Bronchial epithelial cell (primary cell): ENCODE data around the gene TFEC. TPM values are rescaled to one million over a fixed set of nuclear protein-coding genes. Genes with fewer than 3 reads are reported as not detected.

Experiments
- DNase-seq: peaks from one replicate; pipeline ENCODE4 v3.0.0-alpha.2; 2010; ENCODE audit warnings: low read depth
- FAIRE-seq: peaks from 2 replicates; lab custom pipeline; 2011; peaks lifted over from hg19 to GRCh38; lab: Jason Lieb, UNC
- H3K27me3 ChIP-seq: 2 replicates; pipeline ENCODE4 v1.5.1; 2011; ENCODE audit warnings: low read length; ENCODE audit not compliant: control insufficient read depth, insufficient read depth
- H3K36me3 ChIP-seq: 2 replicates; pipeline ENCODE4 v1.5.1; 2011; ENCODE audit warnings: low read length; ENCODE audit not compliant: control insufficient read depth, insufficient read depth
- H3K4me3 ChIP-seq: 2 replicates; pipeline ENCODE4 v1.5.1; 2011; ENCODE audit warnings: mild to moderate bottlenecking, low read depth, low read length, control low read depth
- total RNA-seq: library from RNA; depleted of rRNA; stranded (reverse); fragments of >200 nt; gene quantifications from 2 replicates; pipeline ENCODE4 v1.2.1, GENCODE V29; 2014
- TF ChIP-seq, protein P1 (sequence below): IDR thresholded peaks from 2 replicates; pipeline ENCODE4 v1.5.1; 2011; ENCODE audit warnings: mild to moderate bottlenecking, moderate library complexity, low read length, control low read depth, inconsistent platforms; ENCODE audit not compliant: insufficient read depth, severe bottlenecking

TFEC gene
- total RNA-seq, 1 donor from 2014 or later: not detected

DNA sequence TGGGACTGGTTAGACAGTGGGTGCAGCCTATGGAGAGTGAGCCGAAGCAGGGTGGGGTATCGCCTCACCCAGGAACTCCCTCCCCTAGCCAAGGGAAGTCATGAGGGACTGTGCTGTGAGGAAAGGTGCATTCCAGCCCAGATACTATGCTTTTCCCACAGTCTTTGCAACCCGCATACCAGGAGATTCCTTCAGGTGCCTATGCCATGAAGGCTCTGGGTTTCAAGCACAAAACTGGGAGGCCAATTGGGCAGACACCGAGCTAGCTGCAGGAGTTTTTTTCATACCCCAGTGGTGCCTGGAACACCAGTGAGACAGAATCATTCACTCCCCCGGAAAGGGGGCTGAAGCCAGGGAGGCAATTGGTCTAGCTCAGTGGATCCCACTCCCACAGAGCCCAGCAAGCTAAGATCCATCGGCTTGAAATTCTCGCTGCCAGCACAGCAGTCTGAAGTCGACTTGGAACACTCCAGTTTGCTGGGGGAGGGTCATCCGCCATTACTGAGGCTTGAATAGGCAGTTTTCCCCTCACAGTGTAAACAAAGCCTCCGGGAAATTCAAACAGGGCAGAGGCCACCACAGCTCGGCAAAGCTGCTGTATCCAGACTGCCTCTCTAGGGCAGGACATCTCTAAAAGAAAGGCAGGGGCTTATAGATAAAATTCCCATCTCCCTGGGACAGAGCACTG lies 141.4 kb downstream of the TFEC start:
- FAIRE-seq (no peak), DNase-seq (no peak)
- no peak overlapping the region for H3K4me3 ChIP-seq
- H3K36me3 ChIP-seq: no peaks in the 10 kb centered on the region
- no peaks in the 10 kb centered on the region for H3K27me3 ChIP-seq
- TF ChIP-seq, protein P1, sequence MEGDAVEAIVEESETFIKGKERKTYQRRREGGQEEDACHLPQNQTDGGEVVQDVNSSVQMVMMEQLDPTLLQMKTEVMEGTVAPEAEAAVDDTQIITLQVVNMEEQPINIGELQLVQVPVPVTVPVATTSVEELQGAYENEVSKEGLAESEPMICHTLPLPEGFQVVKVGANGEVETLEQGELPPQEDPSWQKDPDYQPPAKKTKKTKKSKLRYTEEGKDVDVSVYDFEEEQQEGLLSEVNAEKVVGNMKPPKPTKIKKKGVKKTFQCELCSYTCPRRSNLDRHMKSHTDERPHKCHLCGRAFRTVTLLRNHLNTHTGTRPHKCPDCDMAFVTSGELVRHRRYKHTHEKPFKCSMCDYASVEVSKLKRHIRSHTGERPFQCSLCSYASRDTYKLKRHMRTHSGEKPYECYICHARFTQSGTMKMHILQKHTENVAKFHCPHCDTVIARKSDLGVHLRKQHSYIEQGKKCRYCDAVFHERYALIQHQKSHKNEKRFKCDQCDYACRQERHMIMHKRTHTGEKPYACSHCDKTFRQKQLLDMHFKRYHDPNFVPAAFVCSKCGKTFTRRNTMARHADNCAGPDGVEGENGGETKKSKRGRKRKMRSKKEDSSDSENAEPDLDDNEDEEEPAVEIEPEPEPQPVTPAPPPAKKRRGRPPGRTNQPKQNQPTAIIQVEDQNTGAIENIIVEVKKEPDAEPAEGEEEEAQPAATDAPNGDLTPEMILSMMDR: no peak

DNA sequence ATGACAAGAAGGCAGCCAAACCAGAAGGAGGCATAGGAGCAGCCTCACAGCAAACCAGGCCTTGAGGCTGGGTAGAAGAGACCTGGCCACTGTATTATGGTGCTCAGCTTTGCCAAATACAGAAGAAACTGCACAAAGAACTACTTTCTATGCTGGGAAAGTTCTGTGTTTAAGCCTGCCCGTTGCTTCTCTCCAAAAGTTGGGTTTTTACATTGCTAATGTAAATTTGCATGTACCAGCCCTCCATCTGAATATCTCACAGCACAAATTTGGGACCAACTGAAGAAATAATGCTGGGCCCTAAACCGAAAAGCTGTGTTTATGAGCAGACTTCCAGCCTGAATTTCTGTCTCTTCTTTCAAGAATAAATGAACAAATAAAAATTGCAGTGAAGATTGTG lies 145.0 kb downstream of the TFEC start:
- Histone ChIP-seq H3K27me3 (no peaks in the 10 kb centered on the region), H3K36me3 (no peaks in the 10 kb centered on the region), H3K4me3 (no peak overlapping the region)
- DNase-seq: no peak
- FAIRE-seq: no peak
- TF ChIP-seq, protein P1: no peak

Other genes with a start within 250 kb of the TFEC start
- gene TES, start 179.8 kb upstream of the TFEC start, total RNA-seq: 276 and 348 TPM in 2 replicates